Hepatic stellate cell (primary cell): ENCODE measurements around the gene C7.
A peak's percentile ranks its signal among the peaks of the same experiment; 100 is the strongest.
"Not testable (repeated sequence)": the region's sequence is repeated elsewhere in the genome, so short reads cannot be mapped to it uniquely, and the experiment has no call there.

Experiments used
- DNase-seq: peaks from one replicate; pipeline ENCODE4 v3.0.0; 2011; ENCODE audit warnings: low spot score

The C7 gene

GRCh38 chr5:40991168-40991980 is 82.1 kb downstream of the C7 start:
- DNase-seq: peak; percentile 24

GRCh38 chr5:40991981-40992559 is 82.8 kb downstream of the C7 start:
- no peak for DNase-seq

- DNase-seq: no peak
These were observed 86.7 kb downstream of the C7 start for GRCh38 chr5:40995801-40996586.

GRCh38 chr5:40999142-40999541 is 89.8 kb downstream of the C7 start:
- DNase-seq: no peak

- DNase-seq: no peak
These were observed 90.7 kb downstream of the C7 start for GRCh38 chr5:40999966-41000365.

GRCh38 chr5:41003670-41004376 is 94.5 kb downstream of the C7 start:
- DNase-seq: no peak

GRCh38 chr5:41004931-41005330 is 95.6 kb downstream of the C7 start:
- no peak for DNase-seq

- DNase-seq: peak; percentile 7
These were observed 99.9 kb downstream of the C7 start for GRCh38 chr5:41009232-41009631.

GRCh38 chr5:41010572-41010971 is 101.3 kb downstream of the C7 start:
- DNase-seq: no peak

- DNase-seq: no peak
These were observed 103.0 kb downstream of the C7 start for GRCh38 chr5:41012318-41012717.

GRCh38 chr5:41022600-41022999 is 113.3 kb downstream of the C7 start:
- DNase-seq: not testable (repeated sequence)
